Left lung (tissue), 10 donors: ENCODE results near the gene NANOS1. TPM values are rescaled to one million over a fixed set of nuclear protein-coding genes. Genes with fewer than 3 reads are reported as not detected.
A peak's percentile ranks its signal among the peaks of the same experiment; 100 is the strongest.

Source experiments
- ATAC-seq: fragments of 200-7000 bp; cut with Tn5 transposase; one replicate; pipeline ENCODE4 v1.9.1; 2020; ENCODE audit warnings: moderate library complexity
- DNase-seq, 4 donors: peaks; one replicate each; pipeline ENCODE4 v3.0.0-alpha.2; 2013 to 2020
- H3K27ac ChIP-seq, 2 donors: fragments of 200-600 bp; sonication (generic) in 1 of 2; one replicate each; pipeline versions ENCODE4 v1.5.0 to v1.8.0; 2020 to 2021
- H3K27me3 ChIP-seq, 2 donors: fragments of 200-600 bp; sonication (generic) in 1 of 2; one replicate each; pipeline versions ENCODE4 v1.5.0 to v1.8.0; 2020 to 2021
- H3K36me3 ChIP-seq, 2 donors: fragments of 200-600 bp; sonication (generic) in 1 of 2; one replicate each; pipeline versions ENCODE4 v1.5.0 to v1.8.0; 2020 to 2021
- H3K4me1 ChIP-seq, 2 donors: fragments of 200-600 bp; one replicate each; pipeline ENCODE4 v1.8.0; 2021
- H3K4me3 ChIP-seq, 2 donors: fragments of 200-600 bp; sonication (generic) in 1 of 2; one replicate each; pipeline versions ENCODE4 v1.5.0 to v1.8.0; 2020 to 2021; ENCODE audit warnings: mild to moderate bottlenecking in 1 of 2
- H3K9me3 ChIP-seq, 2 donors: fragments of 200-600 bp; sonication (generic) in 1 of 2; one replicate each; pipeline versions ENCODE4 v1.5.0 to v1.8.0; 2020 to 2021
- CTCF ChIP-seq, 2 donors: fragments of 200-600 bp; sonication (generic) in 1 of 2; IDR thresholded peaks; one replicate each; pipeline versions ENCODE4 v1.5.0 to v1.8.0; 2021; ENCODE audit warnings: antibody characterized with exemption in 2 of 2
- intact Hi-C, 2 donors: fragments of 100-400 bp; cut with DNase I; formaldehyde crosslinking; loops; one replicate each; pipeline versions ENCODE4 v1.11.2 to v1.14.2; 2022
- polyA plus RNA-seq, 6 donors: library from polyadenylated mRNA; unstranded; fragments of 120-200 nt; gene quantifications; one replicate each; pipeline ENCODE4 v1.2.1, GENCODE V29; 2013; ENCODE audit not compliant: insufficient read length in 6 of 6
- total RNA-seq, 2 donors: library from RNA; stranded (reverse); fragmentation: NEBNext Ultra II Directional; extraction: Animal tissue kit (Norgen Biotek cat#: 25700); gene quantifications; one replicate each; pipeline ENCODE4 v1.2.1, GENCODE V29; 2021
- donor health status: DM: no; HTN: yes; CAD: no.
- donor health status: DM: no; HTN: no; CAD: no.

Gene NANOS1
- total and polyA plus RNA-seq, 8 donors = 1.0 to 7.0 (median 4.2) TPM

GRCh38 chr10:119042169-119042568, 12.7 kb downstream of the NANOS1 start:
- intact Hi-C loops = no loop called here
- no peak for DNase-seq
- ATAC-seq = no peak
- no peak overlapping the region for H3K27ac ChIP-seq
- no peaks in the 10 kb centered on the region for H3K27me3 ChIP-seq
- peaks cover 15 to 100% of the 10 kb centered on the region in 2 donors for H3K36me3 ChIP-seq
- no peaks in the 10 kb centered on the region for H3K9me3 ChIP-seq
- no peak for TF ChIP-seq CTCF (IDR thresholded peaks at IDR 0.05)
- H3K4me1 ChIP-seq = no peaks in the 10 kb centered on the region
- H3K4me3 ChIP-seq = no peak overlapping the region

- intact Hi-C loops = no loop called here
- DNase-seq (no peak), ATAC-seq (peak; percentile 65)
- H3K36me3 ChIP-seq = peaks cover 9 to 100% of the 10 kb centered on the region in 2 donors
- no peak overlapping the region for H3K4me3 ChIP-seq
- H3K27ac ChIP-seq = no peak overlapping the region
- no peaks in the 10 kb centered on the region for H3K27me3 ChIP-seq
- no peak for TF ChIP-seq CTCF (IDR thresholded peaks at IDR 0.05)
- no peaks in the 10 kb centered on the region for H3K4me1 ChIP-seq
- H3K9me3 ChIP-seq = no peaks in the 10 kb centered on the region
These were observed 16.0 kb downstream of the NANOS1 start for GRCh38 chr10:119045561-119045960.

- DNase-seq (no peak), ATAC-seq (no peak)
- H3K4me3 ChIP-seq = no peak overlapping the region
- TF ChIP-seq CTCF (IDR thresholded peaks at IDR 0.05) = no peak
- intact Hi-C loops = no loop called here
- no peaks in the 10 kb centered on the region for H3K9me3 ChIP-seq
- no peaks in the 10 kb centered on the region for H3K27me3 ChIP-seq
- H3K36me3 ChIP-seq = peaks cover 0 to 98% of the 10 kb centered on the region in 2 donors
- no peaks in the 10 kb centered on the region for H3K4me1 ChIP-seq
- H3K27ac ChIP-seq = no peak overlapping the region
These were observed 19.8 kb downstream of the NANOS1 start for GRCh38 chr10:119049361-119049760.

- peaks cover 0 to 98% of the 10 kb centered on the region in 2 donors for H3K36me3 ChIP-seq
- no peak for DNase-seq
- no peak overlapping the region for H3K4me3 ChIP-seq
- H3K27me3 ChIP-seq = no peaks in the 10 kb centered on the region
- H3K9me3 ChIP-seq = no peaks in the 10 kb centered on the region
- intact Hi-C loops = no loop called here
- no peak for ATAC-seq
- H3K27ac ChIP-seq = no peak overlapping the region
- no peak for TF ChIP-seq CTCF (IDR thresholded peaks at IDR 0.05)
- H3K4me1 ChIP-seq = no peaks in the 10 kb centered on the region
These were observed 20.3 kb downstream of the NANOS1 start for GRCh38 chr10:119049777-119050176.

GRCh38 chr10:119051775-119052174, 22.3 kb downstream of the NANOS1 start:
- no peak overlapping the region for H3K4me3 ChIP-seq
- no peak overlapping the region for H3K27ac ChIP-seq
- ATAC-seq = no peak
- TF ChIP-seq CTCF (IDR thresholded peaks at IDR 0.05) = no peak
- intact Hi-C loops = no loop called here
- DNase-seq = no peak
- H3K4me1 ChIP-seq = no peaks in the 10 kb centered on the region
- peaks cover 0 to 98% of the 10 kb centered on the region in 2 donors for H3K36me3 ChIP-seq
- H3K27me3 ChIP-seq = no peaks in the 10 kb centered on the region
- no peaks in the 10 kb centered on the region for H3K9me3 ChIP-seq
